Fibroblast of peridontal ligament (primary cell): ENCODE results near the gene TBX15.
"Not testable (repeated sequence)": the region's sequence is repeated elsewhere in the genome, so short reads cannot be mapped to it uniquely, and the experiment has no call there.

Source experiments
- DNase-seq: peaks from one replicate; pipeline ENCODE4 v3.0.0-alpha.2; 2010; ENCODE audit errors: extremely low read depth

The TBX15 gene

GRCh38 chr1:118958937-118959631, 29.1 kb downstream of the TBX15 start:
- DNase-seq, result no peak

- DNase-seq, result no peak
Measured at GRCh38 chr1:118958140-118958539, 30.0 kb downstream of the TBX15 start.

GRCh38 chr1:118957579-118957978, 30.6 kb downstream of the TBX15 start:
- DNase-seq, result not testable (repeated sequence)

GRCh38 chr1:118954301-118954905, 33.7 kb downstream of the TBX15 start:
- DNase-seq, result no peak

- DNase-seq, result no peak
Measured at GRCh38 chr1:118951270-118951936, 36.7 kb downstream of the TBX15 start.

GRCh38 chr1:118949315-118949714, 38.8 kb downstream of the TBX15 start:
- DNase-seq, result no peak

GRCh38 chr1:118948846-118949245, 39.3 kb downstream of the TBX15 start:
- DNase-seq, result no peak

GRCh38 chr1:118948351-118948750, 39.8 kb downstream of the TBX15 start:
- DNase-seq, result no peak

GRCh38 chr1:118947790-118948189, 40.4 kb downstream of the TBX15 start:
- DNase-seq, result no peak

GRCh38 chr1:118947003-118947765, 41.0 kb downstream of the TBX15 start:
- no peak for DNase-seq

GRCh38 chr1:118945489-118945888, 42.7 kb downstream of the TBX15 start:
- DNase-seq, result no peak

- no peak for DNase-seq
Measured at GRCh38 chr1:118944546-118944945, 43.6 kb downstream of the TBX15 start.

GRCh38 chr1:118944133-118944532, 44.0 kb downstream of the TBX15 start:
- DNase-seq, result no peak

GRCh38 chr1:118940957-118941356, 47.2 kb downstream of the TBX15 start:
- DNase-seq, result no peak

- DNase-seq, result no peak
Measured at GRCh38 chr1:118937413-118938072, 50.6 kb downstream of the TBX15 start.

- no peak for DNase-seq
Measured at GRCh38 chr1:118934706-118935105, 53.4 kb downstream of the TBX15 start.

- DNase-seq, result no peak
Measured at GRCh38 chr1:118933051-118933781, 54.9 kb downstream of the TBX15 start.

- no peak for DNase-seq
Measured at GRCh38 chr1:118931876-118932275, 56.3 kb downstream of the TBX15 start.

- peak; percentile 24 for DNase-seq
Measured at GRCh38 chr1:118928739-118929554, 59.2 kb downstream of the TBX15 start.
